HG02981 (cell line): Measurements from ENCODE around the gene GRK1.
"Not testable (repeated sequence)": the region's sequence is repeated elsewhere in the genome, so short reads cannot be mapped to it uniquely, and the experiment has no call there.

ENCODE experiments used
- ATAC-seq: cut with Tn5 transposase; IDR thresholded peaks from one replicate; pipeline ENCODE4 v1.9.1; 2021; ENCODE audit warnings: mild to moderate bottlenecking, moderate library complexity; ENCODE audit not compliant: unreplicated experiment

GRK1 gene

GRCh38 chr13:113666951-113667701, at the start of gene GRK1:
Gene GRK1, plus strand, starts transcription at chr13:113667219. Its CDS starts 168 bp downstream, at chr13:113667387.
- no peak for ATAC-seq

DNA sequence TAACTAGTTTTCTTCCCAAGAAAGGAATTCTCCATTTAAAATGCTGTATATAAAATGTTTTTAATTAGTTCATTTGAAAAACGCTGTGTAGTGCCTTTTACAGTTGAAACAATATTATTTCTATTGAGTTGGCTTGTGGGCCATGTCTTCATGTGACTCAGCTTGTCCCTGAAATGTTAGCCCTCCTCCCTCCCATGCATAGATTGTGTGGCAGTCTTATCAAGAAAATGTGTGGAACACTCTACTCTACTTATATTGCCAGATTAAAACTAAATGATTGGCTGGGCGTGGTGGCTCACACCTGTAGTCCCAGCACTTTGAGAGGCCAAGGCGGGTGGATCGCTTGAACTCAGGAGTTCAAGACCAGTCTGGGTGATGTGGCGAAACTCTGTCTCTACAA, 49.1 kb upstream of the GRK1 start:
- no peak for ATAC-seq

DNA sequence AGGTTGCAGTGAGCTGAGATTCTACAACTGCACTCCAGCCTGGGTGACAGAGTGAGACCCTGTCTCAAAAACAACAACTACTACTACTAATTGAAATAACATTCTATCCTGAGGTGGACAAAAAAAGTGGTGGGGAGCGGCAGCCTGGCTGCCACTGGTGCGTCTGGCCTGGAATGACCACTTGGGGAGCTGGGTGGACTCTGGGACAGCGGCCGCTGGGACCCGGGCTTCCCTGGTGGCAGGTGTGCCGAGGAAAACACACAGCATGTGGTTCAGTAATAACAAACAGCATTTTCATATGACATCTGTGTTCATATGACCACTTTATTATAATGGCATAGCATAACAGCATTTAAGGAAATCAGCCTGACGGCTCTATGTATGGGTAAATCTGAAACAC, 48.6 kb upstream of the GRK1 start:
- ATAC-seq, result no peak

- no peak for ATAC-seq
These were observed 46.8 kb upstream of the GRK1 start for GRCh38 chr13:113620036-113620796.

GRCh38 chr13:113621046-113621445, 46.0 kb upstream of the GRK1 start:
- ATAC-seq, result no peak

GRCh38 chr13:113621498-113621897, 45.5 kb upstream of the GRK1 start:
- not testable (repeated sequence) for ATAC-seq

DNA sequence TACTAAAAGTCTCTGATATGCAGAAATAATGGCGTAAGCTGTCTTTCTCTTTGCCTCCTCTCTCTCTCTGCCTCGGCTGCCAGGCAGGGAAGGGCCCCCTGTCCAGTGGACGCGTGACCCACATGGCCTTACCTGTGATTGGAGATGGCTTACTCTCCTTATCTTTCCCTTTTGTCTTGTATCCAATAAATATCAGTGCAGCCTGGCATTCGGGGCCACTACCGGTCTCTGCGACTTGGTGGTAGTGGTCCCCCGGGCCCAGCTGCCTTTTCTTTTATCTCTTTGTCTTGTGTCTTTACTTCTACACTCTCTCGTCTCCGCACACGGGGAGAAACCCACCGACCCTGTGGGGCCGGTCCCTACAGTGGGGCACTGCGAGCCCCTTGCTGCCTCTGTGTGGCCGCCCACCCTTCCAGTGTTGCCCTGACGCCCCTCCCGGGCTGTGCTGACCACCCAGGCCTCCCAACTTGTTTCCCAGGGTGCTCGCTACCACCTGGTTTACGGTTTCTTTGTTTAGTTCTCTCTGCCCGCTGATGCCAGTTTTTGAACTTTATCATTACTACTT, 45.0 kb upstream of the GRK1 start:
- ATAC-seq, result not testable (repeated sequence)

GRCh38 chr13:113622791-113623490, 44.1 kb upstream of the GRK1 start:
- no peak for ATAC-seq

- no peak for ATAC-seq
These were observed 43.4 kb upstream of the GRK1 start for GRCh38 chr13:113623491-113624234.

- ATAC-seq, result no peak
These were observed 42.8 kb upstream of the GRK1 start for GRCh38 chr13:113624235-113624587.

DNA sequence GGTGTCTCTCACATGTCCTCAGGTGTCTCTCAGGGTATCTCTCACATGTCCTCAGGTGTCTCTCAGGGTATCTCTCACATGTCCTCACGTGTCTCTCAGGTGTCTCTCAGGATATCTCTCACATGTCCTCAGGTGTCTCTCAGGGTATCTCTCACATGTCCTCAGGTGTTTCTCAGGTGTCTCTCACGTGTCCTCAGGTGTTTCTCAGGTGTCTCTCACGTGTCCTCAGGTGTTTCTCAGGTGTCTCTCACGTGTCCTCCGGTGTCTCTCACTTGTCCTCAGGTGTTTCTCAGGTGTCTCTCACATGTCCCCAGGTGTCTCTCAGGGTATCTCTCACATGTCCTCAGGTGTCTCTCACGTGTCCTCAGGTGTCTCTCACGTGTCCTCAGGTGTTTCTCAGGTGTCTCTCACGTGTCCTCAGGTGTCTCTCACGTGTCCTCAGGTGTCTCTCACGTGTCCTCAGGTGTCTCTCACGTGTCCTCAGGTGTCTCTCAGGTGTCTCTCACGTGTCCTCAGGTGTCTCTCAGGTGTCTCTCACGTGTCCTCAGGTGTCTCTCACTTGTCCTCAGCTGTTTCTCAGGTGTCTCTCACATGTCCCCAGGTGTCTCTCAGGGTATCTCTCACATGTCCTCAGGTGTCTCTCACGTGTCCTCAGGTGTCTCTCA, 42.2 kb upstream of the GRK1 start:
- ATAC-seq, result not testable (repeated sequence)

DNA sequence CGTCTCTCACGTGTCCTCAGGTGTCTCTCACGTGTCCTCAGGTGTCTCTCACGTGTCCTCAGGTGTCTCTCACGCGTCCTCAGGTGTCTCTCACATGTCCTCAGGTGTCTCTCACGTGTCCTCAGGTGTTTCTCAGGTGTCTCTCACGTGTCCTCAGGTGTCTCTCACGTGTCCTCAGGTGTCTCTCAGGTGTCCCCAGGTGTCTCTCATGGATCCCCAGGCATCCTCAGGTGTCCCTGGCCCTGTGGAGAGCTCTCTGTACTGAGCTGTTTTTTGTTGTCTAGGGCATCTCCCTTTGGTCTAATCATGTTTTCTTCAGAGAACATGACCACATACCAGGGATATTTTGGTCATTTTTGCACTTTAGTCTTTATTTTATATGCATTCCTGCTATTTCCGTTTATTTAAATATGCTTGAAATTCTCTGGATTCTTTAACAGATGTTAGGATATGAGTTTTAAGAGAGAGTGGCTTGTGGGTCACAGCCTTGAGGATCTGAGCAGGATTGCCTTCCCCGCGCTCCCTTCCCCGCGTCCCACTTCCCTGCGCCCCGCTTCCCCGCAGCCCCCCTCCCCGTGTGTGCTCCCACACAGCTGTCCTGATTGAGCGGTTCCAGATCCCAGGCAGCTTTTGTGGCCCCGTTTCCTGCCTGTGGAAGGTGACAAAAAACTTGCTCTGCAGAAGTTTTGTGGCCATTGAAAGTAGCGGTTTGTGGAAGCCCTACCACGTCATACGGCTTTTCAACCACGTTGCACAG, 40.9 kb upstream of the GRK1 start:
- no peak for ATAC-seq

DNA sequence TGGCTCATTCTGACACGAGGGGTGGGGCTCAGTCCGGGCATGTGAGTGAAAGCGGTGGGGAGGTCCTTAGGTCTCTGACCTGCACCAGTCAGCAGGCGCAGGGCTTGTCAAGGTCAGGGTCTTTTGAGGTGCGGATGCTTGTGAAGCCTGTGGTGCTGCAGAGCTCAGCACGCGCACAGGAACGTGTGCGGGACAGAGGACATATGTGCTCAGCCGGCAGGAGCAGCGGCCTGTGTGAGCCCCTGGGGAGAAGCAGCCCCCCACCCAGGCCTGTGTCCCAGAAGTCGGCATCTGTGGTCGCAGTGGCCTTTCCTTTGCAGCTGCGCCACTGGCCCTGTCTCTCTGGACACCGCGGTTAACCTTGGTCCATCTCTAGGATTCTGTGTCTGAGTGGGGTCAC, 39.9 kb upstream of the GRK1 start:
- no peak for ATAC-seq

DNA sequence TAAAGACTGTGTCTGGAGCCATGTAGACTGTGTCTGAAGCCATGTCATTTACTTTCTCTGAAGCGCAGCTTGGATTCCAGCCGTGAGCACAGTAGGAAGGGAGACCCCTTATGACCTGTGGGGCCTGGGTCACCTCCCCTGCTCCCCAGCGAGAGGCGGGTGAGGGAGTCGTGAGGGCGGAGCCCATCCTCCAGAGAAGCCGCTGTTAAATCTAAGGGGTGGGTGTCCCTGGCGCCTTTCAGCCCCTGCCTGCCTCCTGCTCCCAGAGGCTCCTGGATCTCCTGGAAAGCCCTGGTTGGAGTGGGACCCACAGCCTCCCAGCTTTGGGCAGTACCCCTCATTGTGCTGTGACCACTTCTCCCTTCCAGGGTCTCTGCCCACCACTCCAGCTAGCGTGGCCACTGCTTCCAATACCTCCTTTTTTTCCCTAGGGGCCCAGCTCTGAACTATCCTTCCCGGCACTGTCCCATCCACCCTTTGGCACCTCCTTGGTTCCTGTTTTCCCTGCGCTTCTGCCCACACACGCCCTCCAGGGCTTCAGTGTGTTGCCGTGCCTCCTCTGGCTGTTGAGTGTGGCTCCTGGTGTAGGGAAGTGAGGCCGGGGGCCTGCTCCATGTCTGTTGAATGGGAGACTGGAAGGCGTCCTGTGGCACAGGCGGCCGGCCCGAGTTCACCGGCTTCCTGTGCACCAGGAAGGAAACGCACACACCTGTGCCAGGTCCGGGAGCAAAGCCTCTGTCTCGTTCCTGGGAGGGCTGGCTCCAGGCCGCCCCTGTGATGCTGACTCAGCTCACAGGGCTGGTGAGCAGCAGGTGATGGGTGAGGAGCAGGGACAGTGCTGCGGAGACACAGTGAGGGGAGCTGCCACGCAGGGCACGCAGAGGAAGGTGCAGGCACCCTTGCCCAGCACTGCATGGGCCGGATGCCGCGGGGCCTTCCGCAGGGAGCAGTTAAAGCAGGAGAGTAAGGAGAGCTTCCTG, 38.4 kb upstream of the GRK1 start:
- no peak for ATAC-seq

DNA sequence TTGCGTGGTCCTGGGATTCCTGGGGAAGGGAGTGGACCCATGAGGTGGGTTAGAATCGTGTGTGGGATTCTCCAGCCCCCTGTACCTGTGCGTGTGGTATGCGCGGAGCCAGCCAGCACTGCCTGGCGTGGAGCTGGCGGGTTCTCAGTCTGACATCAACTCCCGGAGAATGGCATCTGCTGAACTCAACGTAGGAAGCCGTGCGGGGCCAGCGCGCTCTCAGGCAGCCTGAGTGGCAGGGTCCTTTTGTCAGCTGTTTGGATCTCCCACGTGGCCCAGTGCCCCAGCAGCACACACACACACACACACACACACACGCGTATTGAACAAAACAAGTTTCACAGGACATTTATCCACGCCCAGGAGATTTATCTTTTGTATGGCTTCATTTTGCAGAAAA, 37.2 kb upstream of the GRK1 start:
- no peak for ATAC-seq

DNA sequence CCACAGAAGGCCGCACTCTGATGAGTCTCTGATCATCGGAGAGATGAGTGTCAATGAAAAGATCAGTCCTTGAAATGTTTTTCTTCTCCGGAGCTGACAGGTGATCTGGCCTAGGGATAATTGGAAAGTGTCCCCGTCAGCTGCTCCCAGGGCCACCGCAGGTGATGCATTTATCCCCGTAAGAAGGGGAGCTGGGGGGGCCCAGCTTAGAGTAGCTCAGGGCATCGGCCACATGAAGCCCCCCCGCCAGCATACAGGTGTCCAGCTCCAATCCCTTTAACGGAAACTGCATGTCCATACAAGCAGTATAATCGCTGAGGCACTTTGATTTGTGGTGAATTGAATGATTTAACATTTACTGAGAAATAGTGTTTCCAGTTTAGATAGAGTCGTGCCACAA, 36.7 kb upstream of the GRK1 start:
- ATAC-seq, result no peak

GRCh38 chr13:113630804-113631203, 36.2 kb upstream of the GRK1 start:
- no peak for ATAC-seq

DNA sequence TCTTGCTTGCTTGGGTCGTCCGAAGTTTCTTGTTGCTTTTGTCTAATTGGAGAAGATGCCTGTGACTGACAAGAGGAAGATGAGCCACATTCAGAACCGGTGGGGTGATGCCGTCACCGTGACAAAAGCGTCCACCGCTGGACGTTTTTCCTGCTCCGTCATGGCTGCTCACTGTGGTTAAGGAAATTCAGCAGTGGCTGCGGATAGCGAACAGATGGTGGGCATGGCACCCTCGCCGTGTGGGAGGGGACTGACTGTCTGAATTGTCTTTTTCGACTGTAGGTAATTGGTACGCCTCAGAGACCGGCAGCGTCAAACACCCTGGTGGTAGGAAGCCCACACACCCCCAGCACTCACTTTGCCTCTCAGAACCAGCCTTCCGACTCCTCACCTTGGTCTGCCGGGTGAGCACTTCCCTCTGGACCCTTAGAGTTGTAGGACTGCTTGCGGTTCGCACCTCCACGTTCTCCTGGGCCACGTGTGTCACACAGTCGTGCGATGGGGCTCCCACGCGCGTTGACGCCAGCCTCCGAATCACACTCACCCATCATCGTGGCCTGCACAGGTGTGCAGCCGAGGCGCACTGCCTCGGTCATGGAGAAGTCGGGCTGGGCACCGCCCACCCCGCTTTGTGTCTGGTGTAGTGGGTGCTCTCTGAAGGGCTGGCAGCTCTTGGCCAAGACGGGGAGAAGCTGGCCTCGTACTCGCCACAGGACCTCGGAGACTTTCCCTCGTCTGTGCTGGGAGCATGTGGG, 35.5 kb upstream of the GRK1 start:
- no peak for ATAC-seq
